PFSK-1 (cell line): ENCODE measurements around the gene PALD1.

ENCODE experiments used
- FOXP2 ChIP-seq: optimal IDR thresholded peaks from 2 replicates; pipeline ENCODE3; 2011; ENCODE audit warnings: borderline replicate concordance, control low read depth, inconsistent platforms; ENCODE audit not compliant: insufficient read depth; ENCODE audit errors: extremely low read length, extremely low read depth
- POLR2AphosphoS5 ChIP-seq: IDR thresholded peaks from 2 replicates; pipeline ENCODE4 v1.6.1; 2012; ENCODE audit warnings: low read depth, mild to moderate bottlenecking, control low read depth, low read length, moderate library complexity
- REST ChIP-seq, 2 experiments: IDR thresholded peaks; 2 replicates each; pipeline versions ENCODE4 v1.6.1 to v1.8.0; 2011 to 2012; ENCODE audit warnings: low read depth in 2 of 2, low read length in 2 of 2, control low read depth in 1 of 2, inconsistent platforms in 1 of 2, mild to moderate bottlenecking in 1 of 2, moderate library complexity in 1 of 2; ENCODE audit not compliant: insufficient read depth in 1 of 2
- SIN3A ChIP-seq: IDR thresholded peaks from 2 replicates; pipeline ENCODE4 v1.6.1; 2012; ENCODE audit warnings: mild to moderate bottlenecking, low read length, moderate library complexity, borderline replicate concordance; ENCODE audit not compliant: insufficient read depth
- TAF1 ChIP-seq: IDR thresholded peaks from 2 replicates; pipeline ENCODE4 v1.6.1; 2012; ENCODE audit warnings: low read length, control low read depth, borderline replicate concordance; ENCODE audit not compliant: insufficient read depth

DNA sequence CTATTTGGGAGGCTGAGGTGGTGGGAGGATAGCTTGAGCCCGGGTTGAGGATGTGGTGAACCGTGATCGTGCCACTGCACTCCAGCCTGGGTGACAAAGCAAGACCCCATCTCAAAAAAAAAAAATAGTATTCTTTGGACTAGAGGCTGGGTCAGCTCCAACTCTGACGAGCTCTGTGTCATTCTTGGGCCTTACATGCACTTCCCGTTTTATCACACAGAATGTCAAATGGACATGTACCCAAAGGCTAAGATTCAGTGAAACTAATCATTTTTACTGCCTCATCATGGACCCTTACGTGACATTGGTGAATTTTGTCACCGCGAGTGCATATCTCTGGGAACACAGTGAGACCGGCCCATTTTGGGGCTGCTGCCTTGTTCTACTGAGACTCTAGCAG lies 27.3 kb downstream of the PALD1 start:
- TF ChIP-seq POLR2AphosphoS5: no peak
- no peak for TF ChIP-seq FOXP2
- TF ChIP-seq SIN3A: no peak
- TF ChIP-seq REST (IDR thresholded peaks at IDR 0.05; ENCODE audit: insufficient read depth in 1 of 2, low read depth in 2 of 2, low read length in 2 of 2): no peak
- TF ChIP-seq TAF1: no peak
